Skeletal muscle satellite cell (primary cell): ENCODE data around the gene CD300LF.

Source experiments
- H3K27me3 ChIP-seq: 2 replicates; pipeline ENCODE4 v1.7.0; 2013; ENCODE audit warnings: low read length; ENCODE audit not compliant: control insufficient read depth, insufficient read depth
- H3K36me3 ChIP-seq: 2 replicates; pipeline ENCODE4 v1.7.0; 2013; ENCODE audit warnings: mild to moderate bottlenecking, control low read depth, low read length; ENCODE audit not compliant: insufficient read depth
- H3K4me1 ChIP-seq: 2 replicates; pipeline ENCODE4 v1.7.0; 2013; ENCODE audit warnings: low read length; ENCODE audit not compliant: control insufficient read depth, insufficient read depth
- H3K4me2 ChIP-seq: 2 replicates; pipeline ENCODE4 v1.7.0; 2013; ENCODE audit warnings: mild to moderate bottlenecking, low read length
- H3K4me3 ChIP-seq: 2 replicates; pipeline ENCODE4 v1.7.0; 2013; ENCODE audit warnings: low read length
- H3K9ac ChIP-seq: 2 replicates; pipeline ENCODE4 v1.7.0; 2013; ENCODE audit warnings: mild to moderate bottlenecking, low read depth, low read length, moderate library complexity
- H3K9me3 ChIP-seq: replicated peaks from 2 replicates; pipeline ENCODE4 v1.7.0; 2013; ENCODE audit warnings: mild to moderate bottlenecking, control low read depth, low read length

Gene CD300LF

GRCh38 chr17:74649909-74650308, 62.8 kb downstream of the CD300LF start:
- Histone ChIP-seq H3K9ac (no peak overlapping the region), H3K4me2 (no peak overlapping the region), H3K36me3 (no peaks in the 10 kb centered on the region), H3K9me3 (no peaks in the 10 kb centered on the region), H3K4me1 (no peaks in the 10 kb centered on the region), H3K27me3 (peaks cover 4% of the 10 kb centered on the region), H3K4me3 (no peak overlapping the region)

- H3K4me3 ChIP-seq, result no peak overlapping the region
- H3K4me1 ChIP-seq, result no peaks in the 10 kb centered on the region
- H3K9ac ChIP-seq, result no peak overlapping the region
- H3K27me3 ChIP-seq, result peaks cover 4% of the 10 kb centered on the region
- H3K36me3 ChIP-seq, result no peaks in the 10 kb centered on the region
- H3K4me2 ChIP-seq, result no peak overlapping the region
- no peaks in the 10 kb centered on the region for H3K9me3 ChIP-seq
These were observed 64.7 kb downstream of the CD300LF start for GRCh38 chr17:74647871-74648672.

GRCh38 chr17:74646231-74646630, 66.5 kb downstream of the CD300LF start:
- Histone ChIP-seq H3K4me3 (no peak overlapping the region), H3K4me2 (no peak overlapping the region), H3K4me1 (no peaks in the 10 kb centered on the region), H3K36me3 (no peaks in the 10 kb centered on the region), H3K9ac (no peak overlapping the region), H3K9me3 (no peaks in the 10 kb centered on the region), H3K27me3 (peaks cover 4% of the 10 kb centered on the region)

- Histone ChIP-seq H3K4me1 (no peaks in the 10 kb centered on the region), H3K4me2 (no peak overlapping the region), H3K36me3 (no peaks in the 10 kb centered on the region), H3K9me3 (no peaks in the 10 kb centered on the region), H3K27me3 (peaks cover 3% of the 10 kb centered on the region), H3K9ac (no peak overlapping the region), H3K4me3 (no peak overlapping the region)
These were observed 67.7 kb downstream of the CD300LF start for GRCh38 chr17:74645010-74645409.

- Histone ChIP-seq H3K4me3 (no peak overlapping the region), H3K36me3 (no peaks in the 10 kb centered on the region), H3K4me1 (no peaks in the 10 kb centered on the region), H3K27me3 (no peaks in the 10 kb centered on the region), H3K4me2 (no peak overlapping the region), H3K9ac (no peak overlapping the region), H3K9me3 (no peaks in the 10 kb centered on the region)
These were observed 68.3 kb downstream of the CD300LF start for GRCh38 chr17:74644419-74644818.
